HG03095 (cell line): ENCODE data around the gene LZIC.

ENCODE experiments used
- ATAC-seq: cut with Tn5 transposase; IDR thresholded peaks from one replicate; pipeline ENCODE4 v1.9.1; 2021; ENCODE audit warnings: moderate library complexity; ENCODE audit not compliant: unreplicated experiment

Gene LZIC

GRCh38 chr1:9887070-9887469 lies 56.1 kb downstream of the LZIC start:
- no peak for ATAC-seq

GRCh38 chr1:9886092-9886742 lies 57.0 kb downstream of the LZIC start:
- ATAC-seq, result no peak

GRCh38 chr1:9884805-9885204 lies 58.4 kb downstream of the LZIC start:
- ATAC-seq, result no peak

GRCh38 chr1:9883585-9884449 lies 59.4 kb downstream of the LZIC start:
- no peak for ATAC-seq

- no peak for ATAC-seq
Observed at GRCh38 chr1:9882945-9883303, 60.3 kb downstream of the LZIC start.

- no peak for ATAC-seq
Observed at GRCh38 chr1:9882296-9882944, 60.8 kb downstream of the LZIC start.

GRCh38 chr1:9881838-9882249 lies 61.3 kb downstream of the LZIC start:
- no peak for ATAC-seq
